Glutamatergic neuron (in vitro differentiated cells): Measurements from ENCODE around the gene PRR12. TPM values are rescaled to one million over a fixed set of nuclear protein-coding genes. Genes with fewer than 3 reads are reported as not detected.
A peak's percentile ranks its signal among the peaks of the same experiment; 100 is the strongest.

Experiments used
- DNase-seq: peaks from one replicate; pipeline ENCODE4 v3.0.0; 2022
- H3K27ac Mint-ChIP-seq: one replicate; pipeline ENCODE4 v1.8.0; 2020; ENCODE audit warnings: mild to moderate bottlenecking, mixed read lengths, inconsistent platforms; ENCODE audit not compliant: unreplicated experiment
- H3K27me3 Mint-ChIP-seq: one replicate; pipeline ENCODE4 v1.8.0; 2020; ENCODE audit warnings: mild to moderate bottlenecking, moderate library complexity, mixed read lengths, inconsistent platforms; ENCODE audit not compliant: unreplicated experiment
- H3K36me3 Mint-ChIP-seq: one replicate; pipeline ENCODE4 v1.8.0; 2020; ENCODE audit warnings: mild to moderate bottlenecking, mixed read lengths, inconsistent platforms; ENCODE audit not compliant: unreplicated experiment
- H3K4me1 Mint-ChIP-seq: one replicate; pipeline ENCODE4 v1.8.0; 2020; ENCODE audit warnings: mild to moderate bottlenecking, low read depth, mixed read lengths, inconsistent platforms; ENCODE audit not compliant: unreplicated experiment
- H3K4me3 Mint-ChIP-seq: one replicate; pipeline ENCODE4 v1.8.0; 2020; ENCODE audit warnings: mild to moderate bottlenecking, mixed read lengths, inconsistent platforms; ENCODE audit not compliant: unreplicated experiment
- H3K9me3 Mint-ChIP-seq: one replicate; pipeline ENCODE4 v1.8.0; 2020; ENCODE audit warnings: mild to moderate bottlenecking, moderate library complexity, mixed read lengths, inconsistent platforms; ENCODE audit not compliant: unreplicated experiment
- CTCF ChIP-seq: fragments of 200-600 bp; sonication (generic); IDR thresholded peaks from one replicate; pipeline ENCODE4 v1.5.0; 2021; ENCODE audit not compliant: partially characterized antibody, unreplicated experiment
- total RNA-seq: library from RNA; stranded (reverse); fragmentation: NEBNext Ultra II Directional; extraction: Animal tissue kit (Norgen Biotek cat#: 25700); gene quantifications from one replicate; pipeline ENCODE4 v1.2.1, GENCODE V29; 2021; ENCODE audit not compliant: unreplicated experiment

The PRR12 gene
- total RNA-seq, 1 donor from 2014 or later = 39.2 TPM

- no peak for DNase-seq
- TF ChIP-seq CTCF = no peak
- Mint-ChIP-seq H3K9me3 (peaks cover 7% of the 10 kb centered on the region), H3K4me1 (peaks cover 4% of the 10 kb centered on the region), H3K36me3 (no peaks in the 10 kb centered on the region), H3K4me3 (no peak overlapping the region), H3K27ac (no peak overlapping the region), H3K27me3 (no peaks in the 10 kb centered on the region)
Measured at GRCh38 chr19:49587227-49587626, 3.8 kb upstream of the PRR12 start.

DNA sequence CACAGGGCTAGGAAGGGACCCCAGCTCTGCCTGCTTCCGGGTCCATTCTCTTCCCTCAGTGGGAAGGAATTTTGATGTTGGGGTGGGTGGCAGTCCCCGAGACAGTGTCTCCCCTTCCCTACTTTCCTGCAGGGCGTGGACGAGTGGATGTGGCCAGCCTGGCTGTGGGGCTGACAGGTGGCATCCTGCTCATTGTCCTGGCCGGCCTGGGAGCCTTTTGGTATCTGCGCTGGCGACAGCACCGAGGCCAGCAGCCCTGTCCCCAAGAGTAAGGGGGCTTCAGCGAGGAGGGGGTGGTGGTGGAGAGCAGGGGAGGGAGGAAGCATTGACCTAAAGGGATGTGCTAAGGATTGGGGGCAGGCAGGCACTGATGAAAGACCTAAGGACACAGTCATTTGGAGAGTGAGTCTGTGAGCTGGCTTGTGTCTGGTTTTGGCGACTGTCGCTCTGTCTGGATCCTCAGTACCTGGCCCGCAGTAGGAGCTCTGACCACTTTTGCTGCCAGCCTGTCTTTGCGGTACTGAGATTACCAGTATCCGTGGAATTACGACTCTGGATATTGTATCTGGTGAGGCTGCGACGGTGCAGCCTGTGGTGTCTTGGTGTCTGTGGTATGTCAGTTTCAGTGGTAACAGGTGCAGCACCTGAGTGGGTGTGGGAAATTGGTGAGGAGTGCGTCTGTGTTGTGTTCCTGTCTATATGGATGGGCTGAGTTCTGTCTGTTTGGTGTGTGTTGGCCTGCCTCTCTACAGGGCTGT, 2.4 kb upstream of the PRR12 start:
- no peaks in the 10 kb centered on the region for H3K36me3 Mint-ChIP-seq
- peaks cover 2% of the 10 kb centered on the region for H3K27me3 Mint-ChIP-seq
- no peak for DNase-seq
- no peak for TF ChIP-seq CTCF
- peak overlapping the region; percentile 8 for H3K4me3 Mint-ChIP-seq
- H3K27ac Mint-ChIP-seq = no peak overlapping the region
- peaks cover 6% of the 10 kb centered on the region for H3K4me1 Mint-ChIP-seq
- peaks cover 9% of the 10 kb centered on the region for H3K9me3 Mint-ChIP-seq

- Mint-ChIP-seq H3K27me3 (peaks cover 9% of the 10 kb centered on the region), H3K36me3 (no peaks in the 10 kb centered on the region), H3K4me1 (peaks cover 12% of the 10 kb centered on the region), H3K4me3 (peak overlapping the region; percentile 49), H3K9me3 (peaks cover 13% of the 10 kb centered on the region), H3K27ac (peak overlapping the region; percentile 68)
- no peak for DNase-seq
- TF ChIP-seq CTCF = no peak
Measured at GRCh38 chr19:49589502-49589905, 1.5 kb upstream of the PRR12 start.

- Mint-ChIP-seq H3K4me1 (peaks cover 11% of the 10 kb centered on the region), H3K9me3 (peaks cover 13% of the 10 kb centered on the region), H3K4me3 (peak overlapping the region; percentile 90), H3K27me3 (peaks cover 9% of the 10 kb centered on the region), H3K36me3 (no peaks in the 10 kb centered on the region), H3K27ac (peak overlapping the region; percentile 78)
- peak; percentile 93 for DNase-seq
- TF ChIP-seq CTCF = no peak
Measured at GRCh38 chr19:49590071-49590970, 661 bp upstream of the PRR12 start.
